GM12872 (cell line): ENCODE data around the gene GNB4.

Source experiments
- TF ChIP-seq, protein P1 (sequence below): IDR thresholded peaks from 3 replicates; pipeline ENCODE4 v1.5.1; 2011; ENCODE audit warnings: low read depth, mild to moderate bottlenecking, low read length, moderate library complexity; ENCODE audit not compliant: insufficient read depth

GNB4 gene

DNA sequence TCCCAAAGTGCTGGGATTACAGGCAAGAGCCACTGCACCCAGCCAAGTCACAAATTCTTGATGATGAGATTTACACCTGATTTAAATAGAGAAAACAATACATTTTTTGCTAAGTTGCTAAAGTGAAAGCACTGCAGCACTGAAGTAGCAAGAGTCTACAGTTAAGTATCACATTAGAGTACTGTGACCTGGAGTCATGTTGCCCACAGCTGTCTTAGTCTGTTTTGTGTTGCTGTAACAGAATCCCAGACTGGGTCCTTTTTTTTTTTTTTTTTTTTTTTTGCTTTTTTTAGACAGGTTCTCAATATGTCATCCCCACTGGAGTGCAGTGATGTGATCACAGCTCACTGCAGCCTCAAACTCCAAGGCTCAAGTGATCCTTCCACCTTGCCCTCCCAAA is 23.2 kb upstream of the GNB4 start:
- TF ChIP-seq, protein P1, sequence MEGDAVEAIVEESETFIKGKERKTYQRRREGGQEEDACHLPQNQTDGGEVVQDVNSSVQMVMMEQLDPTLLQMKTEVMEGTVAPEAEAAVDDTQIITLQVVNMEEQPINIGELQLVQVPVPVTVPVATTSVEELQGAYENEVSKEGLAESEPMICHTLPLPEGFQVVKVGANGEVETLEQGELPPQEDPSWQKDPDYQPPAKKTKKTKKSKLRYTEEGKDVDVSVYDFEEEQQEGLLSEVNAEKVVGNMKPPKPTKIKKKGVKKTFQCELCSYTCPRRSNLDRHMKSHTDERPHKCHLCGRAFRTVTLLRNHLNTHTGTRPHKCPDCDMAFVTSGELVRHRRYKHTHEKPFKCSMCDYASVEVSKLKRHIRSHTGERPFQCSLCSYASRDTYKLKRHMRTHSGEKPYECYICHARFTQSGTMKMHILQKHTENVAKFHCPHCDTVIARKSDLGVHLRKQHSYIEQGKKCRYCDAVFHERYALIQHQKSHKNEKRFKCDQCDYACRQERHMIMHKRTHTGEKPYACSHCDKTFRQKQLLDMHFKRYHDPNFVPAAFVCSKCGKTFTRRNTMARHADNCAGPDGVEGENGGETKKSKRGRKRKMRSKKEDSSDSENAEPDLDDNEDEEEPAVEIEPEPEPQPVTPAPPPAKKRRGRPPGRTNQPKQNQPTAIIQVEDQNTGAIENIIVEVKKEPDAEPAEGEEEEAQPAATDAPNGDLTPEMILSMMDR = no peak

DNA sequence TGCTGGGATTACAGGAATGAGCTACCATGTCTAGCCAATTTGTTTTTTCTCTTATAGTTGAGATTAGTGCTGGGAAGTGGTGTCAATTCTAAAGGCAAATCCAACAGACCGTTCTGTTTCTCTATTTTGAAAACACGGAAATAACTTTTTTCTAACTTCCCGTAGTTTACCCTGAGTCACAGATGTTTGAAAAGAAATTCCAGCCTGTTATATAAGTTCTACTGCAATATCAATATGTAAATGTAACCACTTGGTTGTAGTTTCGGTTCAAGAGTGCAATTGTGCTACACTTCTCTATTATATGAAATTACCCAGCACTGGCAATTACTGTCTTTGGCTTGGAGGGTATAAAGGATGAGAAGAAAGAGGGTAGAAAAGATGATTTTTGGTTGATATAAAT is 22.3 kb upstream of the GNB4 start:
- TF ChIP-seq, protein P1 = no peak

DNA sequence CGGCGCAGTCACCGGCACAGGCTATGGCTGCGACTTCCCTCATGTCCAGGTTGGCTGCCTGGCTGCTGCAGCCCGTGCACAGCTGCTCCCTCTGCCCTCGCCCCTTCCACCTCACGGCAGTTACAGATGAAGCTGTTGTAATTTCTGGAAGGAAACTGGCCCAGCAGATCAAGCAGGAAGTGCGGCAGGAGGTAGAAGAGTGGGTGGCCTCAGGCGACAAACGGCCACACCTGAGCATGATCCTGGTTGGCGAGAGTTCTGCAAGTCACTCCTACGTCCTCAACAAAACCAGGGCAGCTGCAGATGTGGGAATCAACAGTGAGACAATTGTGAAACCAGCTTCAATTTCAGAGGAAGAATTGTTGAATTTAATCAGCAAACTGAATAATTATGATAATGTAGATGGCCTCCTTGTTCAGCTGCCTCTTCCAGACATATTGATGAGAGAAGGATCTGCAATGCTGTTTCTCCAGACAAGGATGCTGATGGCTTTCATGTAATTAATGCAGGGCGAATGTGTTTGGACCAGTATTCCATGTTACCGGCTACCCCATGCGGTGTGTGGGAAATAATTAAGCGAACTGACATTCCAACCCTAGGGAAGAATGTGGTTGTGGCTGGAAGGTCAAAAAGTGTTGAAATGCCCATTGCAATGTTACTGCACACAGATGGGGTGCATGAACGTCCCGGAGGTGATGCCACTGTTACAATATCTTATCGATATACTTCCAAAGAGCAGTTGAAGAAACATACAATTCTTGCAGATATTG is 13.2 kb upstream of the GNB4 start:
- TF ChIP-seq, protein P1 = no peak

DNA sequence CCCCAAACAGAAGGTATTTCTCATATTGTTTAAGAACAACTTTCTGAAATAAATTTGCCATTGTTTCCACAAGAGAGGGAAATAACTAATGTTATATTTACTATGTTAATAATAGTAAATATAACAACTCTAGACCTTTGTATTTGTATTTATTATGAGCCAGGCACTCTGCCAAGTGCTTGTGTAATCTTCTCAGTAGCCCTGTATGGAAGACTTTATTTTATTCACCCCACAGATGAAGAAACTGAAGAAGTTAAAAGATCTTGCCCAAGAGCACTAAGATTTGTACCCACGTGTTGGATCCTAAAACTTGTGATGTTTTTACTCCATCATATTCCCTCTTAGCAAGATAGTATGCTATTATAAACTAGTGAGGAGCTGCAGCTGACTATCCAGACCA is 12.0 kb upstream of the GNB4 start:
- TF ChIP-seq, protein P1 = no peak

DNA sequence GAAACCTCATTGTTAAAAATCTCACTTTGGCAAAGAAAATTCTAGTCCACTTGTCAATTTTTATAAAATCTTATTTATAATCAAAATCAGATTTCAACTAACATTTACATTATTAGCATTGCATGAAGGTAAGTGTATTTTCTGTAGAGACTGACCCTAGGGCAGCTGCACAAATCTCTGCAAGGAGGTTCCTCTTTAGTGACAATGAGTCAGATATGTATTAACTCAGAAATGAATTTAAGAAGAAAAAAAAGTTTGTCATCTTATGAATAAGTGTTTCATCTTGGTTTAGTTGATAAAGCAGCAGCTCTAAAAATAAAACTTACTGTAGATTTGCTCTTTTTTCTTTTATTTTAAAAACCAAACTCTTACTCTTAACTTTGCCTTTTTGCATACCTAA is 9.0 kb upstream of the GNB4 start:
- TF ChIP-seq, protein P1 = no peak

DNA sequence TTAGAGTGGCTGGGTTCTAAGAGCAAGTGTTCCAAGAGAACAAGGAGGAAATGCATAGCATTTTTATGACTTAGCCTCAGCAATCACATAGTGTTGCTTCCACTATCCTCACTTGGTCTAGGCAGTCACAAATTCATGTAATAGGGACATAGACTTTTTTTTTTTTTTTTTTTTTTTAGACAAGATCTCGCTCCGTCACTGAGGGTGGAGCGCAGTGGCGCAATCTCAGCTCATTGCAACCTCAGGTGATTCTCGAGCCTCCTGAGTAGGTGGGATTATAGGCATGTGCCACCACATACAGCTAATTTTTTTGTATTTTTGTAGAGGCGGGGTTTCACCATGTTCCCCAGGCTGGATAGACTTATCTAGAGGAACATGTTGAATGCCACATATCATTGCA is 4.7 kb upstream of the GNB4 start:
- TF ChIP-seq, protein P1 = no peak

DNA sequence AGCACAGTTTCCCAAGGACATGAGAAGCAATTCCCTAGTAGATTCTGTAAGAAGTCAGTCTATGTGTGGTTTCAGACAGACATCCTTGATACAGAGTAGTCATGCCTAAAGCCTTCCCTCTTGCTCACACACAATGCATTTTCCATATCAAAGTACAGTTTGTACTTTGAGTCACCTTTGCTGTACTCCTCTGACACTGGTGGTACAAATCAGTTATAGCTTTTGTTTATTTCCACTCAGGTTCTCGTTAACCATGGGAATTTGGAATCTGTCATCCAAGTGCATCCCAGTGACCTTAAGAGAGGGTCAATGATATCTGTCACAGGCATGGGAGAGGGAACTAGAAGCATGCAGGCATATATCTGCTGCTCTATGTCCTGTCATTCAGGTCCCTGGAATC is 3.6 kb upstream of the GNB4 start:
- TF ChIP-seq, protein P1 = no peak
